ENCODE measurements around the gene ATP5F1D. TPM values are rescaled to one million over a fixed set of nuclear protein-coding genes. Genes with fewer than 3 reads are reported as not detected.

ATP5F1D gene
- total and polyA plus RNA-seq, 2 of the 8 experiments (the other 6 are each of a cell fraction or from before 2014, with no cell fraction given): 174 to 249 TPM

DNA sequence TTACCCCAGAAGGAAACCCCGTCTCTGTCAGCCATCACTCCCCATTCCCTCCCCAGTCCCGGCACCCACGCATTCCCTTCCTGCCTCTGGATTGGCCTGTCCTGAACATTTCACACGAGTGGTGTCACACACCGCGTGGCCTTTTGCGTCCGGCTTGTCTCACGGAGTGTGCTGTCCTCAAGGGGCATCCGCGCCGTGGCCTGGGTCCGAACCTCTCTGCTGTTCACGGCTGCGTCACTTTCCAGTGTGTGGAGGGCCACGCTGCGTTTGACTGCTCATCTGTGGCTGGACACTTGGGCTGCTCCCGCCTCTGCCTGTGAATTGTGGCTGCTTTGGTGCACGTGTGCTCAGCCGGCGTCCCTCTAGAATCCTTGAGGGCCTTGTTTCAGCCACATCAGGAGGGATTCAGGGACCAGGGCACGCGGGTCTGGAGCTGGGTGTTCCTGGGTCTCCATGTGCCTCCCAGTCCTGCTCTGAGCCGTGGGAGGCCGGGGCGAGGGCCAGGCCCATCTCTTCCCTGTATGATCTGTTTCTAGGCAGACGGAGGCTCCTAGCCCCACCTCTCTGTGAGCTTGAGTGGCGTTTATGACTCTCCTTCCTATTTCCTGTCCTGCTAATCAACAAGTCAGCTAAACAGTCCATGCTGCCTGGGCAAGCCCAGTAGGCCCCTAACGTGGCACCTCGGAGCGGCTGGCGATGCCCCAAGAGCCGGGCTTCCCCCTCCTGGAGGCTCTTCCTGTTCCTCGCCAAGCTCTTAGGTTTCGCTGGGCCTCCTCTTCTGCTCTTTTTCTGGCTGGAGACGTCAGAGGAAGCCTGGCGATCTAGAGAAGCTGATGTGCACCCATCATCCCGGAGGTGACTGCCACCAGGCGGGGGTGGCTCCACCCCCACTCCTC, 27.9 kb upstream of the ATP5F1D start (continued):
- TF ChIP-seq RXRA (IDR thresholded peaks at IDR 0.05; ENCODE audit: insufficient read depth, low read depth, low read length) (no peak), GTF2F1 (IDR thresholded peaks at IDR 0.05; ENCODE audit: borderline replicate concordance, low read depth, low read length) (no peak), MAFK (IDR thresholded peaks at IDR 0.05; ENCODE audit: low read depth, low read length) (no peak), BCL11A (IDR thresholded peaks at IDR 0.05; ENCODE audit: low read depth in 2 of 2, low read length in 2 of 2) (no peak), SIRT6 (IDR thresholded peaks at IDR 0.05; ENCODE audit: low read length) (no peak), CREB1 (IDR thresholded peaks at IDR 0.05) (no peak), ZNF274 (IDR thresholded peaks at IDR 0.05; ENCODE audit: borderline replicate concordance, extremely low read depth, low read length) (no peak)

Data from H1 (cell line).